ENCODE results near the gene OR6B1. TPM values are rescaled to one million over a fixed set of nuclear protein-coding genes. Genes with fewer than 3 reads are reported as not detected.

OR6B1 gene
- total RNA-seq, 4 donors from 2014 or later: not detected

DNA sequence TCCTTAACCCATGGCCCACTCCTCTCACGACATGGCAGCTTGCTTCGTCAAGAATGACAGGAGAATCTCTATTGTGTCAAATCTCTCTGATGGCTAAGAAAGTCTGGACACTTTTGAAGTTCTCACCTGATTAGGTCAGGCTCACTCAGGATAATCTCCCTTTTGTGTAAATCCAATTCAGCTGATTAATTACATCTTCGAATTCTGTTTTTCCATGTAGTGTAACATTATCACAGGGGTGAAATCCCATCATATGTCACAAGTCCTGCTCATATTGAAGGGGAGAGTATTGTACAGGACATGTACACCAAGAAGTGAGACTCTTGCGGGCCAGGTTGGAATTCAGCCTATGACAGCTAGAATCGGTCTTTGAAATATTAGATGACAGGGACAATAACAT is 16.2 kb upstream of the OR6B1 start:
- Histone ChIP-seq H3K27ac (no peak overlapping the region), H3K27me3 (no peaks in the 10 kb centered on the region), H3K9me3 (no peaks in the 10 kb centered on the region), H3K4me1 (peaks cover 0 to 7% of the 10 kb centered on the region in 2 donors), H3K4me3 (no peak overlapping the region), H3K36me3 (no peaks in the 10 kb centered on the region)
- DNase-seq: no peak
- TF ChIP-seq, protein P1, sequence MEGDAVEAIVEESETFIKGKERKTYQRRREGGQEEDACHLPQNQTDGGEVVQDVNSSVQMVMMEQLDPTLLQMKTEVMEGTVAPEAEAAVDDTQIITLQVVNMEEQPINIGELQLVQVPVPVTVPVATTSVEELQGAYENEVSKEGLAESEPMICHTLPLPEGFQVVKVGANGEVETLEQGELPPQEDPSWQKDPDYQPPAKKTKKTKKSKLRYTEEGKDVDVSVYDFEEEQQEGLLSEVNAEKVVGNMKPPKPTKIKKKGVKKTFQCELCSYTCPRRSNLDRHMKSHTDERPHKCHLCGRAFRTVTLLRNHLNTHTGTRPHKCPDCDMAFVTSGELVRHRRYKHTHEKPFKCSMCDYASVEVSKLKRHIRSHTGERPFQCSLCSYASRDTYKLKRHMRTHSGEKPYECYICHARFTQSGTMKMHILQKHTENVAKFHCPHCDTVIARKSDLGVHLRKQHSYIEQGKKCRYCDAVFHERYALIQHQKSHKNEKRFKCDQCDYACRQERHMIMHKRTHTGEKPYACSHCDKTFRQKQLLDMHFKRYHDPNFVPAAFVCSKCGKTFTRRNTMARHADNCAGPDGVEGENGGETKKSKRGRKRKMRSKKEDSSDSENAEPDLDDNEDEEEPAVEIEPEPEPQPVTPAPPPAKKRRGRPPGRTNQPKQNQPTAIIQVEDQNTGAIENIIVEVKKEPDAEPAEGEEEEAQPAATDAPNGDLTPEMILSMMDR (IDR thresholded peaks at IDR 0.05): no peak
- no peak for TF ChIP-seq POLR2A (IDR thresholded peaks at IDR 0.05)
- intact Hi-C loops (cut with DNase I; ENCODE audit: low total_unique reads): no loop called here

DNA sequence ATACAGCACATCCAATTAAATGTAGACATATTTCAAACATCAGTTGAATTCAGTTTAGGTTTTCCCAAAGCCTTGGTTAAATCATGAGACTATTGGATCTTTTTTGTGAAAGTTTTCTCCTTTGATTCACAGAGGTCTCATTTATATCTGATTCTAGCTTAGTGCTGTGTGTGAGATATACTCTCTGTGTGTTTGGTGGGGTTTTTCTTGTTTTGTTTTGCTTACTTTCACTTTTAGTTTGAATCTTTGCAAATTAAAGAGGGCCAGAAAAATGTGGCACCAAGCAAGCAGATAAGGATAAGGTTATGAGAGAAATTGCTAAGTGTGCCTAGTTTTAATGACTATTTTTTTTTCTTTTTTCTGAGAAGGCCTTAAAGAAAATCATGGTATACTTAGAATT is 12.6 kb upstream of the OR6B1 start:
- Histone ChIP-seq H3K36me3 (no peaks in the 10 kb centered on the region), H3K27me3 (no peaks in the 10 kb centered on the region), H3K4me3 (no peak overlapping the region), H3K9me3 (no peaks in the 10 kb centered on the region), H3K4me1 (peaks cover 0 to 7% of the 10 kb centered on the region in 2 donors), H3K27ac (no peak overlapping the region)
- DNase-seq: no peak
- no peak for TF ChIP-seq POLR2A (IDR thresholded peaks at IDR 0.05)
- TF ChIP-seq, protein P1 (IDR thresholded peaks at IDR 0.05): no peak
- intact Hi-C loops (cut with DNase I; ENCODE audit: low total_unique reads): no loop called here

DNA sequence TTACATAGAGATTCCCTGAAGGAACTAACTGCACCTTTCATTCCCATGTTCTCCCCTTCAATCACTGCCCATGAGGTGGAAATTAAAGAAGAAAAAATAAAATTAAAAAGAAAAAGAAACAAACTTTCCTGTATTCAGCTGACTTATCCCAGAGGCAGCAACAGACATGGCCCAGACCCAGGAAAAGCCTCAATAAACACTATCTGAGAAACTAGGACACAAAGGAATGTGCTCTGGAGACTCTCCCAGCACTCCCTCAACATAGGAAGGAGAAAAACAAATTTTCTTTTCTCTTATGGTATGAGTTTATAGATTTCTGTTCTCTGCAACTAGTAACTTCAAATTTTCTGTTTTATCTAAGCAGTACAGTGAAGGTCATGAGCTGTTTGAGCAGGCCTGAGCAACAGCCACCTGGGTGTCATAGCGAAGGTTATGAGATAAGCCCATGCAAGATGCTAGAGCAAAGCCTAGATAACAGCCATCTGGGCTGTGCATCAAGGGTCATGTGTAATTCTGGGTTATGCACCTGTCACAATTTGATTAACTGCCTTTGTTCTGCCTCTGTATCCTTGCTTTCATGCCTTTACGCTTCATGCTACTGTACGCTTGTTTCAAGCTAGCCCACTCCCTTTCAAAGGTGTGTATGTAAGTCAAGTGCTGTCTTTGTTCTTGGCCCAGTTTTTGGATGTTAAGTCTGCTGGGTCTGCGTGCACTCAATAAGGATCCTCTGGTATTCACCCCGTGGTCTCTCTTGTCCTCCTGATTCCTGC is 11.0 kb upstream of the OR6B1 start:
- no peak for TF ChIP-seq POLR2A (IDR thresholded peaks at IDR 0.05)
- TF ChIP-seq, protein P1 (IDR thresholded peaks at IDR 0.05): no peak
- intact Hi-C loops (cut with DNase I; ENCODE audit: low total_unique reads): no loop called here
- DNase-seq: no peak
- H3K4me1 ChIP-seq: peaks cover 0 to 7% of the 10 kb centered on the region in 2 donors
- no peaks in the 10 kb centered on the region for H3K9me3 ChIP-seq
- no peaks in the 10 kb centered on the region for H3K36me3 ChIP-seq
- no peaks in the 10 kb centered on the region for H3K27me3 ChIP-seq
- no peak overlapping the region for H3K4me3 ChIP-seq
- peak overlapping the region in 1 of 2 donors; percentile 54 for H3K27ac ChIP-seq

DNA sequence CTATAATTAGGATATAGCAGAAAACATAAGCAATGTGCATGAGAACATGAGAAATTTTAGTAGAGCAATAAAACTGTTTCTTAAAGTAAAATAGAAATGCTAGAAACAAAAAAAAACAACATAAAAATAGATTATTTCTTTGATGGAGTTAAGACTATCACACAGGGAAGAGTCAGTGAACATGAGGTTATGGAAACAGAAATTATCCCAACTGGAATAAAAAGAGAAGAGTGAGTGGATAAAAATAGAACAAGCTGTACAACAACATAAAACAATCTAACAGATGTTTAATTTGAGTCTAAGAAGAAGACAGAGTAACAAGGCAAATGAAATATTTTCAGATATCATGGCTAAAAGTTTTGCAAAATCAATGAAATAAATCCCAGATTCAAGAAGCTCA is 7.5 kb upstream of the OR6B1 start:
- Histone ChIP-seq H3K4me3 (no peak overlapping the region), H3K4me1 (peaks cover 0 to 6% of the 10 kb centered on the region in 2 donors), H3K36me3 (no peaks in the 10 kb centered on the region), H3K9me3 (no peaks in the 10 kb centered on the region), H3K27ac (peak overlapping the region in 1 of 2 donors; percentile 57), H3K27me3 (no peaks in the 10 kb centered on the region)
- DNase-seq: no peak
- TF ChIP-seq, protein P1 (IDR thresholded peaks at IDR 0.05): no peak
- no peak for TF ChIP-seq POLR2A (IDR thresholded peaks at IDR 0.05)
- intact Hi-C loops (cut with DNase I; ENCODE audit: low total_unique reads): no loop called here

DNA sequence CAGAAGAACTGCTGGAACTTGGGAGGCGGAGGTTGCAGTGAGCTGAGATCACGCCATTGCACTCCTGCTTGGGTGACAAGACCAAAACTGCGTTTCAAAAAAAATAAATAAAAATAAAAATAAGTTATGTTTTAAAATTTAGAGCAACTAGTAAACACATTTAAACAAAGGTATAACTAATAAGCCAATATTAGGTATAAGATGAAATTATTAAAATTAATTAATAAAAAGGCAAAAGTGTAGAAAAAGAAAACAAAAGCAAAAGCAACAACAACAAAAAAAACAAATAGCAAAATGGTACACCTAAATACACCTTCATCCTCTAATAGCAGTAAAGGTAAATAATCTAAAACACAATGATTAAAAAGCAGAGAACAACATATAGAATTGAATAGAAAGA is 6.2 kb upstream of the OR6B1 start:
- TF ChIP-seq POLR2A (IDR thresholded peaks at IDR 0.05): no peak
- TF ChIP-seq, protein P1 (IDR thresholded peaks at IDR 0.05): no peak
- Histone ChIP-seq H3K4me1 (no peaks in the 10 kb centered on the region), H3K9me3 (no peaks in the 10 kb centered on the region), H3K27ac (no peak overlapping the region), H3K36me3 (no peaks in the 10 kb centered on the region), H3K4me3 (no peak overlapping the region), H3K27me3 (no peaks in the 10 kb centered on the region)
- intact Hi-C loops (cut with DNase I; ENCODE audit: low total_unique reads): no loop called here
- no peak for DNase-seq

Data from uterus (tissue), 4 donors.